Stomach (tissue), 9 donors: Measurements from ENCODE around the gene MSGN1. TPM values are rescaled to one million over a fixed set of nuclear protein-coding genes. Genes with fewer than 3 reads are reported as not detected.

Experiments used
- DNase-seq, 2 donors: peaks; one replicate each; pipeline versions ENCODE4 v3.0.0 to v3.0.0-alpha.2; 2013 to 2019
- H3K27ac ChIP-seq, 5 donors: fragments of 200-600 bp in 4 of 5; sonication (generic) in 4 of 5; one replicate each; pipeline ENCODE4 v1.5.1; 2013 to 2019; ENCODE audit warnings: mild to moderate bottlenecking in 1 of 5, moderate library complexity in 1 of 5
- H3K27me3 ChIP-seq, 3 donors: fragments of 200-600 bp; sonication (generic); one replicate each; pipeline ENCODE4 v1.5.1; 2017 to 2019; ENCODE audit warnings: mixed run types in 1 of 3
- H3K36me3 ChIP-seq, 4 donors: fragments of 200-600 bp; sonication (generic); 1 replicate in 3 of 4; 2 replicates in 1 of 4; pipeline ENCODE4 v1.5.1; 2016 to 2019
- H3K4me1 ChIP-seq, 4 donors: fragments of 200-600 bp; sonication (generic); one replicate each; pipeline ENCODE4 v1.5.1; 2016 to 2019
- H3K4me3 ChIP-seq, 4 donors: fragments of 200-600 bp; sonication (generic) in 3 of 4; one replicate each; pipeline ENCODE4 v1.5.1; 2016 to 2019; ENCODE audit warnings: mild to moderate bottlenecking in 1 of 4
- H3K9me3 ChIP-seq, 4 donors: fragments of 200-600 bp; sonication (generic); one replicate each; pipeline ENCODE4 v1.5.1; 2016 to 2019
- EP300 ChIP-seq: sonication (generic); formaldehyde crosslinking; IDR thresholded peaks from one replicate; pipeline ENCODE4 v1.6.1; 2017; ENCODE audit warnings: antibody characterized with exemption
- POLR2A ChIP-seq, 4 donors: fragments of 450-650 bp; IDR thresholded peaks; one replicate each; pipeline ENCODE4 v1.6.1; 2016; ENCODE audit warnings: antibody characterized with exemption in 4 of 4, control low read depth in 2 of 4, mild to moderate bottlenecking in 1 of 4, moderate library complexity in 1 of 4
- POLR2AphosphoS5 ChIP-seq, 3 donors: sonication (generic); formaldehyde crosslinking; IDR thresholded peaks; one replicate each; pipeline ENCODE4 v1.6.1; 2016; ENCODE audit warnings: antibody characterized with exemption in 3 of 3
- WGBS, 5 donors: extraction: QIAGEN DNeasy Blood & Tissue Kit in 3 of 5; methylation state at CpG; one replicate each; pipeline versions ENCODE4 v1.1.5 to v1.1.7; 2013 to 2018; 5-methylcytosine and 5-hydroxymethylcytosine counted together
- intact Hi-C: fragments of 100-400 bp; cut with DNase I; formaldehyde crosslinking; loops from one replicate; pipeline ENCODE4 v1.15.1; 2023; ENCODE audit warnings: low total_unique reads
- polyA plus RNA-seq, 3 donors: library from polyadenylated mRNA; stranded (reverse); fragments of 200-250 nt; gene quantifications; one replicate each; pipeline ENCODE4 v1.2.3, GENCODE V29; 2013
- total RNA-seq, 5 donors: library from RNA; depleted of rRNA; stranded (reverse); fragments of >200 nt; gene quantifications; one replicate each; pipeline versions ENCODE4 v1.1.0 to v1.2.3, GENCODE V29; 2014 to 2016
- TF ChIP-seq, protein P1 (sequence below), 7 experiments: fragments of 450-650 bp in 4 of 7; fragments of 200-600 bp in 3 of 7; sonication (generic) in 3 of 7; IDR thresholded peaks; one replicate each; pipeline ENCODE4 v1.5.1; 2016 to 2019; ENCODE audit warnings: antibody characterized with exemption in 7 of 7, control low read depth in 2 of 7, mild to moderate bottlenecking in 1 of 7
- donor health status: healthy with polysubstance abuse.
- donor health status: Bipolar disorder and iron deficiency.
- donor health status: healthy.

MSGN1 gene
- total and polyA plus RNA-seq, 8 donors: 0.75 TPM; not detected in 7

DNA sequence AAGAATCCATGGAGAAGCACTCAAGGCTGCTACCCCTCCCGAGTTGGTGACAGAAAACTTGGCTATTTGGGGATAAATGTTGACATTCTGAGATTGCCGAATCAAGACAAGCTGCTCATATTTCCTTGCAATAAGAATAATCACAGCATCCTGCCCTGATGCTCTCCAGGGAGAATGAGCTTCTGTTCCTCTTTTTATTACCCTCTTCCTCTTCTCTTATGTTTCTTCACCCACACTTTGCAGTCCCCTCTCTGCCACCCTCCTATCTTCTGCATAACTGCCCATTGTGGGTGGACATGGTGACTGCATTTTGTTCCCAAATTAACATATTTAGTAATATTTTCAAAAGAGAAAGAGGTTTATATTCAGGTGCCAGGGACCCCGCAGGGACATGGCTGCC, 11.9 kb upstream of the MSGN1 start:
- TF ChIP-seq, protein P1, sequence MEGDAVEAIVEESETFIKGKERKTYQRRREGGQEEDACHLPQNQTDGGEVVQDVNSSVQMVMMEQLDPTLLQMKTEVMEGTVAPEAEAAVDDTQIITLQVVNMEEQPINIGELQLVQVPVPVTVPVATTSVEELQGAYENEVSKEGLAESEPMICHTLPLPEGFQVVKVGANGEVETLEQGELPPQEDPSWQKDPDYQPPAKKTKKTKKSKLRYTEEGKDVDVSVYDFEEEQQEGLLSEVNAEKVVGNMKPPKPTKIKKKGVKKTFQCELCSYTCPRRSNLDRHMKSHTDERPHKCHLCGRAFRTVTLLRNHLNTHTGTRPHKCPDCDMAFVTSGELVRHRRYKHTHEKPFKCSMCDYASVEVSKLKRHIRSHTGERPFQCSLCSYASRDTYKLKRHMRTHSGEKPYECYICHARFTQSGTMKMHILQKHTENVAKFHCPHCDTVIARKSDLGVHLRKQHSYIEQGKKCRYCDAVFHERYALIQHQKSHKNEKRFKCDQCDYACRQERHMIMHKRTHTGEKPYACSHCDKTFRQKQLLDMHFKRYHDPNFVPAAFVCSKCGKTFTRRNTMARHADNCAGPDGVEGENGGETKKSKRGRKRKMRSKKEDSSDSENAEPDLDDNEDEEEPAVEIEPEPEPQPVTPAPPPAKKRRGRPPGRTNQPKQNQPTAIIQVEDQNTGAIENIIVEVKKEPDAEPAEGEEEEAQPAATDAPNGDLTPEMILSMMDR (IDR thresholded peaks at IDR 0.05): no peak
- TF ChIP-seq POLR2A (IDR thresholded peaks at IDR 0.05) (no peak), POLR2AphosphoS5 (IDR thresholded peaks at IDR 0.05) (no peak), EP300 (no peak)
- DNase-seq: no peak
- WGBS, 5 donors: 53 to 67% (median 59%) methylated on average over 3 of the region's 3 CpGs

DNA sequence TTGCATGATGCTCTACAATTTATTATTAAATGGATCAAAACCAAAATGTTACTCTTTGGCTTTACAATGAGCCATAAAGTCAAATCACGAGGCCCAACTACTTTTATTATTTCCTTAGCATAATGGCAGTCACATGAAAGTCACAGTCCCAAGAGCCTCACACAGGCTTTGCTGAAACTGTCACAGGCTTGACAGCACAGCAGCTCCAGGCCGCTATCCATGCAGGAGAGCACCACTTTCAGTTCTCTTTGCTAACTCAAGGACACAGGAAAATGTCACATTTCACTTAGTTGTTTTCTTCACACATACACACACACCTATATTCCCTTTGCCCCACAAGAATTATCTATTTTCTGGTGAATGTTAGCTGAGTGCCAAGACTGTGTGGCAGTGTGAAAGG, 11.1 kb upstream of the MSGN1 start:
- Histone ChIP-seq H3K27ac (no peak overlapping the region), H3K4me3 (no peak overlapping the region), H3K27me3 (no peaks in the 10 kb centered on the region), H3K36me3 (no peaks in the 10 kb centered on the region), H3K4me1 (no peaks in the 10 kb centered on the region), H3K9me3 (no peaks in the 10 kb centered on the region)
- WGBS, 5 donors: 62 to 83% (median 77%) methylated on average over 2 of the region's 2 CpGs
- intact Hi-C loops: no loop called here
- no peak for DNase-seq
- TF ChIP-seq, protein P1 (IDR thresholded peaks at IDR 0.05): no peak
- no peak for TF ChIP-seq EP300

More for the DNA sequence above, 11.9 kb upstream of the MSGN1 start:
- H3K36me3 ChIP-seq: no peaks in the 10 kb centered on the region
- H3K9me3 ChIP-seq: no peaks in the 10 kb centered on the region
- intact Hi-C loops: no loop called here
- H3K27ac ChIP-seq: no peak overlapping the region
- H3K27me3 ChIP-seq: no peaks in the 10 kb centered on the region
- no peaks in the 10 kb centered on the region for H3K4me1 ChIP-seq
- H3K4me3 ChIP-seq: no peak overlapping the region

DNA sequence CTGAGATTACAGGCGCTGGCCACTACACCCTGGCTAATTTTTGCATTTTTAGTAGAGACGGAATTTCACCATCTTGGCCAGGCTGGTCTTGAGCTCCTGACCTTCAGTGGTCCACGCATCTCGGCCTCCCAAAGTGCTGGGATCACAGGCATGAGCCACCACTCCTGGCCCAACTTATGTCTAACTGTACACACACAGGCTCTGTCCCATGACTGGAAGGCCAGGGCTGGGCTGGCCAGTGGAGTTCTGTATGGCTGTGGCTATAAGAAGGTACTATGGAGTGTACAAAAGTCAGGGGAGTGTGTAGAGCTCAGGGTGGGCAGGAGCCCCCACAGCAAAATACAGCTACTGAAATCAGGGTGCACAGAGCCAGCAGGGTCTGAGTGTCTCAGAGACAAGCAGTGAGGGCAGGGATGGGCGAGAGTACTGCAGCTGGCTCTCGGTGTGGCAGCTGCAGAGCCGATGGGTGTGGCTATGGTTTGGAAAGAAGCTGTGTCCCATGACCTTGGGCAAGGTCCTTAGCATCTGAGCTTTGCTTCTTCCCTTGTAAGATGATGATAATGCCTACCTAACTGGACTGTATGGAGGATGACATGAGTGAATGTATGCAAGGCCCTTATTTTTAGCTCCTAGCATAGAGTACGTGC, 10.4 kb upstream of the MSGN1 start:
- H3K27me3 ChIP-seq: no peaks in the 10 kb centered on the region
- TF ChIP-seq EP300: no peak
- TF ChIP-seq, protein P1 (IDR thresholded peaks at IDR 0.05): no peak
- TF ChIP-seq POLR2A (IDR thresholded peaks at IDR 0.05): no peak
- TF ChIP-seq POLR2AphosphoS5 (IDR thresholded peaks at IDR 0.05): no peak
- H3K27ac ChIP-seq: no peak overlapping the region
- no peaks in the 10 kb centered on the region for H3K9me3 ChIP-seq
- H3K4me3 ChIP-seq: no peak overlapping the region
- H3K36me3 ChIP-seq: no peaks in the 10 kb centered on the region
- H3K4me1 ChIP-seq: no peaks in the 10 kb centered on the region
- WGBS, 5 donors: 72 to 91% (median 85%) methylated on average over 8 of the region's 8 CpGs
- DNase-seq: no peak
- intact Hi-C loops: no loop called here

DNA sequence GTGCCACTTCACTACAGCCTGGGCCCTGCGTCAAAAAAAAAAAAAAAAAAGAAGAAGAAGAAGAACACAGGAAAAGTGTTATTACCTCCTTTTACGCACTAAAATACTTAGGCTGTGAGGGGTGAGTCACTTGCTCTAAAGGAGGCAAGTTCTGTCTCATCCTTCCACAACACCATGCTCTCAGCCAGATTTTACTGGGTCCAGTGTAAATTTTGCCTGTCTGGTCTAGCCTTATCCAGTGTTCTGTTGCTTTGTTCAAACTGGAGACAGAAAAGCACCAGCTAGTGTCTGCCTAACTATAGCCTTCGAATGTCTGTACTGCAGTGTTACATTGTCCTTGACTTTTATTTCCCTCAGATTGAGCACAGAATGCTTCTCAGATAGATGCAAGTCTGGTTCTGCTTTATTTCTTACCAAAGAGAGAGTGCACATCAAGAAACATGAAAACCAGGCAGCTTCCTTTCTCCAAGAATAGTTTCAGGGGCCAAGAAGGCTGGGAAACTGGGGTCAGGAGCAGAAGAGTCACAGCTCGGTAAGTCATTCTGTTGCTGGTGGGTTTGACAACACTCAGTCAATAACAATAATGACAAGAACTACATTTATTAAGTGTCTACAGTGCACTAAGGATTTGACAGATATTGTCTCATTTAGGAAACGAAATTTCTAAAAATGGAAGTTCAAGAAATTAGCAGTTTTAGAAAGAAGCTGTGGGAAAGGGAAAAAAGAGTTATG, 3.1 kb upstream of the MSGN1 start:
- DNase-seq: no peak
- H3K9me3 ChIP-seq: no peaks in the 10 kb centered on the region
- WGBS, 5 donors: 63 to 79% (median 72%) methylated on average over 5 of the region's 5 CpGs
- no peaks in the 10 kb centered on the region for H3K36me3 ChIP-seq
- H3K27me3 ChIP-seq: no peaks in the 10 kb centered on the region
- no peaks in the 10 kb centered on the region for H3K4me1 ChIP-seq
- intact Hi-C loops: no loop called here
- no peak overlapping the region for H3K4me3 ChIP-seq
- TF ChIP-seq POLR2AphosphoS5 (IDR thresholded peaks at IDR 0.05) (no peak), EP300 (no peak), POLR2A (IDR thresholded peaks at IDR 0.05) (no peak)
- TF ChIP-seq, protein P1 (IDR thresholded peaks at IDR 0.05): no peak
- H3K27ac ChIP-seq: no peak overlapping the region
